ENCODE measurements around the gene SOX18. TPM values are rescaled to one million over a fixed set of nuclear protein-coding genes. Genes with fewer than 3 reads are reported as not detected.

SOX18 gene
- polyA plus RNA-seq, 5 donors = 11.2 to 28.8 (median 13.7) TPM

DNA sequence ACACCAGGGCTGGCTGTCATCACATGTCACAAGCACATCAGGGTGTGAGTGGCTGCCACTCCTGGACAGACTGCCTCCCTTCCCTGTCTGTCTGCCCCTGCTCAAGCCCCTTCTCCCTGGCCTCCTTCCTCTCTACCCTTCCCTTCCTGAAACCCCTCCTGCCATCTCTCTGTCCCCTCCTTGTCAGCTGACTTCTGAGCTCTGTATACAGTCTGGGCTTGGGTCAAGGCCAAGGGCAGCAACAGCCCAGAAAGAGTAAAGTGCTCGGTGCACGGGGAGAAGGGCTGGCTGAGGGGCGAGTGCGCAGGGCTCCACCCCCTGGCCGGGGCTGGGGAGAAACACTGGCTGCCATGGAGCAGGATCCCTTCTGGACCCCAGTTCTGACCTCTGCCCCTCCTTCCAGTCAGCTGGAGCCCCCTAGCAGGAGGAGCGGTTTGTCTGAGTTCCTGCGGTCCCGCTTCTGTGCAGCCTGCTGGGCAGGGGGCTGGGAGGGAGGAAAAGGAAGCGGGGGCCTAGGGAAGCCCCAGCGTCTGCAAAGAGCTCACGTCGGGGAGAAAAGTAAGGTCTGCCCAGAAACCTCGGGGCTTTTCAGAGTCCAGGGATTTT, 32.8 kb upstream of the SOX18 start:
- no peak for DNase-seq

DNA sequence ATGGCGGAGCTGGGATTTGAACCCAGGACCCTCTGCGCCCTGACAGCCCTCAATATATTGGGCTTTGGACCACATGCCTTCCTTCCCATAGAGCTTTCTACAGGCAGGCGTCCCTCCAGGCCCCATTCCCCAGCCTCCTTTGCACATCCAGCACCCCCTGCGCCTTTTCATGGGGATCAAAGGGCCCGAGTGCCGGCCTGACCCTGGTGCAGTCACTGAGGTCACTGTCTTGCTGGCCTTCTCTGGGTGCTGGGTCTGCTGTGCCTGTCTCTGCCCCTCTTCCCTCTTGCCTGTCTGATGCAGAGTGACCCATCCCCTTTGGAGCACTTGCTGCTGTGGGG, 32.2 kb upstream of the SOX18 start:
- no peak for DNase-seq

DNA sequence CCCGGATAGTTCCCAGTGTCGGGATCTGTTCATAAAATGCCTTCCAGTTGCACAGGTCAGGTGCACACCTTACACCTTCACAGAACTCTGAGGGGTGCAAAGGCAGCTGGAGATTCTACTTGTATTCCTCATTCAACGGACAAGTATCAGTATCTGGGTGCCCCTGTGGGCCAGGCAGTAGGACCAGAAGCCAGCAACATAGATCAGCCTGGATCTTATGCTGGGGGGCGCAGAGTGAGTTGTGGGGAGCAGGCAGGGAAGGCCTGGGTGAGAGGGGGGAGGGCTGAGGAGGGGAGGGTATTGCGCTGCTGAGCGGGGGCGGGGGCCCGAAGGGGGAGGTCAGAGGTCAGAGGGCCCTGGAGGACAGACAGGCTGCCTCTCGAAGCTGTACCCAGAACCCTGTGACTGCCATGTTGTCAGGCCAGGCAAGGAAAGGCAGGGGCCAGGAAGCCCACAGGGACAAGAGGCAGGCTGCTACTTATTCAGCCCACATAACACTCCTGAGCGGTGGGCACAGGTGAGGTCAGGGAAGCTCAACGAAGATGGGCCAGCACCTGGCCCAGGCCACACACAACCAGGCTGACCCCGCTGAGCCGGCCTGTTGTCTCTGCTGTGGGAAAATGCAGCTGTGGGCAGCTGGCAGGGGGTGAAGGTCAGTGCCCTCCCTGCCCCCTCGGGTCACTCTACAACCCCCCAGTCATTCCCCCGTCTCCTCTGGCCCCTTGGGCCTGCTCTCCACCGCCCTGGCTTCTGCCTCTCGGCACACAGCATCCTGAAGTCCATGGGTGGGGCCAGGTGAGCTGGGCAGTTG, 31.6 kb upstream of the SOX18 start:
- no peak for DNase-seq

DNA sequence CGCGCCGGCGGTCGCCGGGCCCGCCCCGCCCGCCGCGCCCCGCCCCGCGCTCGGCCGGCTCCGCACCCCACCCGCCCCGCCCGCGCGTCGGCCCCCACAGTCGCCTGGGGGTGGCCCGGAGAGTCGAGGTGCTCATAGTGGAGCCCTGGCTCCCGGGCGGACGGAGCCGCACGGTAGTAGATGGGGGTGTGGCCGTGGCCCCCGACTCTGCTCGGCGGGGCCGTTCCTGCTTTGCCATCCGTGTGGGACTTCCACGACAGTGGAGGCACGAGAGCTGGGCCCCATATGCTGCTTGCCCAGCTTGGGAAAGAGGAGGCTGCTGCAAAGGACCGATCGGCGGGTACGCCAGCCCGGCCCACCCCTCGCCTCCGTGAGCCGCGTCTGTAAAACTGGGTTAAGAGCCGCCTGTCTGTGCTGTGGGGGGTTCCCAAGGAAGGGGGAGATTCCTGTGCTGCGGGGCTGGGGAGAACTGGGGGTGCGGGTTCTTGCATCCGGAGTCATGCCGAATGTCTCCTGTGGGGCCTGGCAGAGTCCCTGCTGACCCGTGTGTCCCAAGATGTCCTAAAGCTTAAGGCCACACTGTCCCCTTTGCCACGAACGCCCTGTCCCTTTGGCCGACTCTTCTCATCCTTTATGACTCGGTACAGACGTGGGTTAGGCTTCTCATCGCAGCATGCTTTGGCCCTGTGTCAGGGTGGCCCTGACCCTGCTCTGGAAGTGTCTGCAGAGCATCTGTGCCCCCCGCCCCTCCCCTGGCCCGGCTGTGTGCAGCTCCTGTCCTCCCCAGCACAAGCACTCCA, 30.8 kb upstream of the SOX18 start, which contains the start of gene OPRL1:
TSS of gene OPRL1 (plus strand) at position 70 of the 800 bp plus-strand sequence. CDS start 12,639 bp downstream, outside the sequence.
- DNase-seq = no peak

DNA sequence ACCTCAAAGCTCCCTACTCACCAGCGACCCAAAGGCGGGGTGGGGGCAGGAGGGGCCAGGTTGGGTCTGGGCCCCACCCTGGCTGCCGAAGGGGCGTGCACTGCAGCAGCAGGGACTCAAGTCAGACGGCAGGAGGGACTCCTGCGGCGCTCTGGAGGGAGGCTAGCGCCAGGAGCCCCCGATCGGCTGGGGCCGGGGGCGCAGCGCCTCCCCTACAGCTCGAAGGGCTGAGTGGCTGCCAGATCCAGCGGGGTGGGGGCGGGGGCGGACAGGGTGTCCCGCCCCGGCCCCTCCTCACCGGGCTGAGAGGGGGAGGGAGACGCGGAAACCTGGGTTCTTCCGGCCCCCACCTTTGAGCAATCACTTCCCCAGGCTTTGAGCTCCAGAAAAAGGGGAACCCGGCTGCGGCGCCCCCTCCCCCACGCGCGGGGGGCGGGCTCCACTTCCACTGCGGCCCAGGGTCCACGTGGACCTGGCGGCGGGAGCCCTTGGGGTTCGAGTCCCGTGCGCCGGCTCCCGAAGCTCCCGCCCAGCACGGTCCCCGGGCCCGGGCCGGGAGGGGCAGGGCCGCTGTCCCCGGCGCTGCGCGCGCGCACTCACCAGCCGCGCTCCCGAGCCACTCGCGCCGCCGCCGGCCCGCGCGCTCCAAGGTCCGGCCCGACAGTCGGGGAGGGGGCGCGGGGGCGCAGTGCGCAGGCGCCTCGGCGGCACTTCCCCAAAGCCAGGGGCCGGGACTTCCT, 30.0 kb upstream of the SOX18 start, which contains the start of gene RGS19:
TSS of gene RGS19 (minus strand) at position 246 of the 740 bp plus-strand sequence. CDS start 2,632 bp downstream, outside the sequence.
- peak; percentile 76 to 79 for DNase-seq

DNA sequence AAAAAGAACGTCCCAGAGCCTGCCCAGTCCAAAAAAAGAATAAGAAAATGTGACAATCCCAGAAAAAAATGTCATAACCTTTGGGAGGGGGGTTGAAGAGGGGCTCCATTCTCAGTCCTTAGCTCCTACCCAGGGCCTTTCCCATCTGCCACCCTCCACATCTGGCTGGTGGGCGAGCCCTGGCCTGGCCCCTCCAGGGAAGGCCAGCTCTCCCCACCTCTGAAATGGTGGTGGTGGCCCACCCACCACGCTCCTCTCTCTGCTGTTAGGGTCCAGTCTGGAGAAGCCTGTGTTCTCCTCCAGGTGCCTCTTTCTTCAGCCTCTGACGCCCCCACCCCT, 29.5 kb upstream of the SOX18 start:
- no peak for DNase-seq

DNA sequence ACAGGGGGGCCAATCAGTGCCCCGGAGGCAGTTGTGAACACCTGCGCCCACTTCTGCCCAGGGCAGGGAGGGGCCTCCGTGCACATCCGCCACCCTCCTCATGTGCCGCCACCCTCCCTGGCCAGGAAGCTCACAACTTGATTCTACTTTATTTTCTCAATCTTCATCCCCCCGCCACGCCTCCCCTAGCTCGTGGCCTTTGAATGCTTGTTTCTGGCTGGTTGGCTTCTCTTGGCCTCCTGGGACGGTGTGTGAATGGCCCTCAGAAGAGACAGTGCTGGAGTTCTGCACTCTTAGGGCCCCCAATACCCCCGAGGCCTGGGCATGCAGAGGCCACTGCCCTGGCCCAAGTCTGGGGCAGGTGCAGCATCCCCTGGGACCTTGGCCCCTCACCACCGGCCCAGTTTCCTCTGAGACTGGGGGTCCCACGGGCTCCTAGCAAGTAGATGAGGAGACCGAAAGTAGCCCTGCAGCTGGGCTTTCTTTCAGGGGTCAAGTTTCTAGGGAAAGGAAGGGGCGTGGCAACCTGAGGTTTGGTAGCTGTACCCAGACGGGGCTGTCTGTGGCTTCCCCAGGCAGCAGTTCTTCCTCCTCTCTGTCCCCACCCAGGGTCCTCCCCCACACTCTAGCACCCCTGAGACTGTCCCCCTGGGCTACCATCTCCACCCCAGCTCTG, 28.6 kb upstream of the SOX18 start:
- no peak for DNase-seq

DNA sequence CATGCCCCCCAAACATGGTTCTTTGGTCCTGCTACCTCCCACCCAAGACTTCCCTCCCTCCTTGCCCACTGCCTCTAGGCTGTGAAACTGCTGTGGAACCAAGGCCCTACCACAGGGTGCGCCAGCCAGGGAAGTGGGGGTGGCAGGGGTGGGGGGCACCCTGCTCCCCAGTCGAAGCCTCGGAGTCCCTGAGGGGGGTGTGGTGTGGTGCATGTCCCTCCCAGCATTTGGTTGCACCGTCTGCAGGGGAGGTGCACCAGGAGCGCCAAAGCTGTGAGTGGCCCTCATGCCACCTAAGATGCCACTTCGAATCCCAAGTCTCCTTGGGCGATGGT, 28.1 kb upstream of the SOX18 start:
- DNase-seq = no peak

DNA sequence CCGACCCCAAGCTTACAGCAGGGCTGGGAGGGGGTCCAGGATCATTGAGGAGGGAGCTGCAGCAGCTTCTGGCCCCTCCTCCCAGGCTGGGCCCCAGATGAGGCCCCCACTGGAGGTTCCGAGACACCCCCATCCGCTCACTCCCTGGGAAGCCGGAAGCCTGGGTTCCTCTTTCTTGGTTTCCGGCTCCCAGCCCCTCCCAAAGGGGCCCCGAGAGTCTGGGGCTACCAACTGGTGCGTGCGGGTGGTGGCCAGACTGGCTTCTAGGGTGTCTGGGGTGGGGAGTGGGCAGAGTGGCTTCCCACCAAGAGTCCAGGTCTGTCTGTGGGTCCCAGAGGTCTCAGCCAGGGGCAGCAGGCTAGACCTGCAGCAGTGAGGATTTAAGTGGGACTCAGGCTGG, 27.7 kb upstream of the SOX18 start:
- no peak for DNase-seq

DNA sequence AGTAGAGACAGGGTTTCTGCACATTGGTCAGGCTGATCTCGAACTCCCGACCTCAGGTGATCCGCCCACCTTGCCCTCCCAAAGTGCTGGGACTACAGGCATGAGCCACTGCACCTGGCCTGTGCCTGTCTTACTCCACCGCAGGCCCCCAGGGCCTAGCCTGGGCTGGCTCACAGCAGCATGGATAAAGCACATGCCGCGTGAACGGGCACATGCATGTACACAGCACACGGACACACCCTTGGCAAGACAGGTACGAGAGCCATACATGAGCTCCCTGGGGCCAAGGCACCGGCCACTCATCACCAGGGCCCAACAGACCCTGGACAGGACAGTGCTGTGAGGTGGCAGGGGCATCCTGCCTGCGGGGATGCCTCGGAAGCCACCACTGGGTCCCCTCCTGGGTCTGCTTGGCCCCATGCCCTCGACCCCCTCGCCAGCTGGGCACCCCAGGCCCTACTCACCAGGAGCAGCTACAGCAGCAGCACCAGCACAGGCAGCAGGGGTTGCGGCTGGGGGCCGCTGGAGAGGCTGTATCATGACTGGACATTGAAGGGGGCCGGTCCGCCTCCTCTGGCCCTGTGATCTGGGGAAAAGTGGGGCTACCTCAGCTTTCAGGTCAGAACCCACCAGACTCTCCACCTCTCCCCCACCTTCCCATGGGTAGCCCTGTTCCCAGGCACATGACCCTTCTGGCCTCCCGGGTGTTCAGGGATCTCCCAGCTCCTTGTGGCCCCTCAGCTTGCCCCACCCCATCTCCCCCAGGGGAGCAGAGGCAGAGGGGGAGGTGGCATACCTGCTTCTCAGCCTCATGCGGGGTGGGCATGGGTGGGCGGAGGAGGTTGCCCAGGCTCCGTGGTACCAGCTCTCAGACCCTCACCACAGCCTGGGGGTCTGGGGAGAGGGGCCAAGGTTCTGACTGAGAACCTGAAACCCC, 26.9 kb upstream of the SOX18 start:
- DNase-seq = no peak

DNA sequence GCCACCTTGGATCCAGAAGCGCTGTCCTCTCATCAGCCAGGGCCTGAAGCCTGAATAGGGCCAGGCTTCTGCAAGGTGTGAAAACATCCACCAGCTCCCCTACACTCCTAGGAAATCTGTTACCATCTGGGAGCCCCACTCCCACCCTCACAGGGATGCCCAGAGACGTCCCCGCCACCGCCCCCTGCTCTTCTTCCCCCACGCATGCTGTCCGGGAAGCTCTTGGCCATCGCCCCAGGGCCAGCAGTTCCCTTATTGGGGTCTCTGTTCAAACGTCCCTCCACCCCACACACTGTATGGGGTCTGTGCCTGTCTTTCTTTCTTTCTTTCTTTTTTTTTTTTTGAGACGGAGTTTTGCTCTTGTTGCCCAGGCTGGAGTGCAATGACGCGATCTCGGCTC, 26.1 kb upstream of the SOX18 start:
- no peak for DNase-seq

DNA sequence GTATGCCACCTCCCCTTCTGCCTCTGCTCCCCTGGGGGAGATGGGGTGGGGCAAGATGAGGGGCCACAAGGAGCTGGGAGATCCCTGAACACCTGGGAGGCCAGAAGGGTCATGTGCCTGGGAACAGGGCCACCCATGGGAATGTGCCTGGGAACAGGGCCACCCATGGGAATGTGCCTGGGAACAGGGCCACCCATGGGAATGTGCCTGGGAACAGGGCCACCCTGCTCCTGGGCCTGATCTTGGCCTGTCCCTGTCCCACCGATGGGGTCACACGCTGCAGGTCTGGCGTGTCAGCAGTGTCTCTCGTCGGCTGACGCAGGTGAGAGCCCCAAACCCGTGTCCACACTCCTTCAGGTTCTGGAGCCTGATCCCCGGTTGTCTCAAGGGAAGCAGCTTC, 25.5 kb upstream of the SOX18 start:
- DNase-seq = no peak

DNA sequence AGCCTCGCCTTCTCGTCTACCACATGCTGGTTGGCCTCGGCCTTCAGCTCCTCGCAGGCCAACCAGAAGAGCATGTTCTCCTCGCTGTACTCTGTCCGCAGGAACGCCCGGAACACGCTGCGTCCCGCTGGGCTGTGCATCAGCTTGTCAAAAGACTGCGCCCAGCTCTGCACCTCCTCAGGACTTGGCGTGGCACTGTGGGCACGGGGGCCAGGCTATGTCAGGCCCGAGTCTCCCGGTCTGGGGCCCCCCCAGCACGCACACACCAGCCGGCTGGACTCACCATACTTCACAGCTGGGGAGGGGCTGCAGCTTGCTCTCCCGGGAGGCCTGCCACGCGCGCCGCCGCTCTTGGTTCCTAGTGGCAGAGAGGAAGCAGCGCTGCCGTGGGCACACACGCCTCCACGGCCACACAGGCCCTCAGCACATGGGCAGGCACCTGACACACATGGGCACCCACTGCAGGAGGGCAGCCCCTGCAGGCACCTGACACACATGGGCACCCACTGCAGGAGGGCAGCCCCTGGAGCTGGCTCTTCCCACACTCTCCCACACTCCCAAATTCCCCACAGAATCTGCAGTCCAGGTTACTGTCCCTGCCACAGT, 24.8 kb upstream of the SOX18 start:
- DNase-seq = no peak

DNA sequence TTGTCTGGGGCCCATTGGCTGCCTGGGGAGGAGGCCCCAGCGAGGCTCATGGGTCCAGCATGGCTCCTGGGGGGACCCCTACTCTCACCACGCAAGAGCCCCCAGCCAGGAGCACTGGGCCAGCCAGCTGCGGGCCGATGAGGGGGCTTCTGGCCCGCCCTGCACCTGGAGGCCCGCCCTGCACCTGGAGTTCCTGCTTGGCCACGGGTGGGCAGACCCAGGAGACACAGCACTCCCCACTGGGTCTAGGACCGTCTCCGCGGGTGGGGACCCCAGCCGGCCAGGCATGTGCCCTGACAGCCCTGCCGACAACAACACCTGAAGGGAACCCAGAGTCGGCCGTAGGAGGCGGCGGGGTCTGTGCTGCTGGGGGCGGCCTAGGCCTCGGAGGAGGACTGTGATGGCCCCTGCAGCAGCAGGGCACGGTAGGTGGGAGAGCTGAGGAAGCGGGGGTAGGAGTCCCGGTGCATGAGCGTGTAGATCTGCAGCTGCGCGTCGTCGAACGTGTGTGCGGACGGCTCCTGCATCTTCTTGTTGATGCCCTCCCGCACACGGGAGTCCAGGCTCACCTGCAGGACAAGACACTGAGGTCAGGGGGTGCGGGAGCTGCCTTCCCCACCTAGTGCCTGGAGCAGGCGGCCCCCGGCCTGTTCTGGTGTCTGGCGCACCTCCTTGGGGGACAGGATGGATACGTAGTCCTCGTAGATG, 24.2 kb upstream of the SOX18 start:
- no peak for DNase-seq

DNA sequence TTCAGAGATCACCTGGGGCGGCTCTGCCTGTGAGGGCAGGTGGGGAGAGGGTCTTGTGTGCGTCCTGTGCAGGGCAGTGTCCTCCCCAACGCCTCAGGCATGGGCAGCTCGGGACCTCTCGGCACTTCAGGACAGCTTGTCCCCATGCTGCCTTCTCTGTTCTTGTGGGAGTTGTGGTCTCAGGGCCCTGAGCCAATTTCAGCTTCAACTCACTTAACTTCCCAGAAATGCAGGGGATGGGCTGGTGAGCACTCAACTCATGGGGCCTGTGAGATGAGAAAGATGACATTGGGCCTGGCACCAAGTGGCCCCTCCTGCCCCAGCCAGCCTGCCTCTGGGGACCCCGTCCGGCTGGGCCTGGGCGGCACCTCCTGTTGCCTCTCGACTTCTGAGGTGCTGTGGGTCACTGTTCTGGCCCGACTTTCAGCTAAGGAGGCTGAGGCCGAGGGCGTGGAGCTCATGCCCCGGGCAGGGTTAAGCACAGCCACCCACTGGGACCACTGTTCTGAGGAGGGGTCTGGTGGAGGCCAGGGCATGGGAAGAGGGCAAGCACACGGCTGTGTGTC, 23.1 kb upstream of the SOX18 start:
- no peak for DNase-seq

DNA sequence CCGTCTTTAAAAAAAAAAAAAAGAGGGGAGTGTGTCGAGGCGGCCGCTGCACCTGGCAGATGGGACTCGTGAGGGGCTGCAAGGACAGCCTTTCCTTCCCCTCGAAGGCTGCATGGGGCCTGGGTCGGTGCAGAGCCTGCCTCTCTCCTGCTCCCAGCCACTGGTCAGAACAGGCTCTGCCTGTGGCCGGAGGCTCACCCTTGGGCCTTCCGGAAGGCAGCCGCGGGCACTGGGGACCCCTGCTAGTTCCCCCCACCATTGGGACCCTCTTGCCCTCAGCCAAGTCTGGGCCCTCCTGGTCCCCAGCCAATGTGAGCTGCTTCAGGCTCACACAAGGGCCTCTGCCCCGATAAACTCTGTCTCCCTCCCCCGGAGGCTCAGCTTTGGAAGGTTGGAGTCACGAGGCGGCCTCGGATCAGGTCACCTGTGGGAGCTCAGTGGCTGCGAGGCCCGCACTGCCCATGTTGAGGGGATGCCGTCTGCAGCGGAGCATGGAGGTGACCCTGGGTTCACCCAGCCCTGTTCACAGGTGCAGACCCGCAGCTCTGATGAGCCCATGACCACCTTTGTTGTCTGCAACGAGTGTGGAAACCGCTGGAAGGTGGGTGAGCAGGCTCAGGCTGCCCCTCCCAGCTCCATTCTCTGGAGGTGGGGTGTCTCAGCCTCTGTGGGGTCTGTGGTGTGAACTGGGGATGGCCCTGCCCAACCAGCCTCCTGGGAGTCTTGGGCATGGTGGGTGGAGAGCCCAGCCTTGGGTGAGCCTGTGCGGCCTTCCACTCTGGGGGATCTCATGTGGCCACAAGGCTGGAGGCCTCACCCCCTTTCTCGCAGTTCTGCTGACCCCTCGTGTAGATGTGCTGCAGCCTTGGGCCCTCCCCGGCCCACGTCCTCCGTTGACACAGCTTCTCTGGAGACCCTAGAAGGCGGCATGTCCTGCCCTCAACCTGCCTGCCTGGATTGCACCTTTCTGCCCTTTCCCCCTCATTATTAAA, 22.2 kb upstream of the SOX18 start:
- no peak for DNase-seq

DNA sequence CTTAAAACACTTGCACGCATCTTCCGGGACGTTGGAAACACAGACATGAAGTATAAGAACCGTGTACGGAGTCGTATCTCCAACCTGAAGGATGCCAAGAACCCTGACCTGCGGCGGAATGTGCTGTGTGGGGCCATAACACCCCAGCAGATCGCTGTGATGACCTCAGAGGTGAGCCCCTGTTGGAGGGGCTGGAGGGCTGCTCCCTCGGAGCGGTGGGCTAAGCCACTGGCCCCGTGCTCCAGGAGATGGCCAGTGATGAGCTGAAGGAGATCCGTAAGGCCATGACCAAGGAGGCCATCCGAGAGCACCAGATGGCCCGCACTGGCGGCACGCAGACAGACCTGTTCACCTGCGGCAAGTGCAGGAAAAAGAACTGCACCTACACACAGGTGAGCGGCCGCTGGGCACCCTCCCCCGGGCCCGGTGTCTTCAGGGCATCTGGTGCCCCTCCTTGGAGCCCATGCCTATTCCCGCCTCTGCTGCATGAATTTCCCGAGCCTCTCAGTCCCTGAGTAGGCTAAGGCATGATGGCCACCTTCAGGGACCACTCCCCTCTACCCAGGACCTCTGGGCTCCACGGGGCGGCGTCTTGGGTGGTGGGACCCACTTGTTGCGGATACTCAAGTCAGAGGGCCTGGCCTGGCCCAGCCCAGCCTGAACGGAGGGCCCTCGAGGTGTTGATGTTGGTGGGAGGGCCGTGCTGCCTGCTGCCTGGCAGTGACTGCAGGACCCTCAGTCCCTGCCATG, 21.0 kb upstream of the SOX18 start:
- DNase-seq = no peak
